Activated CD4-positive, alpha-beta T cell treated with anti-CD3 and anti-CD28 coated beads for 1 hour (primary cell): Measurements from ENCODE around the gene HMGN1.
A peak's percentile ranks its signal among the peaks of the same experiment; 100 is the strongest.

Source experiments
- DNase-seq: peaks from one replicate; pipeline ENCODE4 v3.0.0-alpha.2; 2020

The HMGN1 gene

DNA sequence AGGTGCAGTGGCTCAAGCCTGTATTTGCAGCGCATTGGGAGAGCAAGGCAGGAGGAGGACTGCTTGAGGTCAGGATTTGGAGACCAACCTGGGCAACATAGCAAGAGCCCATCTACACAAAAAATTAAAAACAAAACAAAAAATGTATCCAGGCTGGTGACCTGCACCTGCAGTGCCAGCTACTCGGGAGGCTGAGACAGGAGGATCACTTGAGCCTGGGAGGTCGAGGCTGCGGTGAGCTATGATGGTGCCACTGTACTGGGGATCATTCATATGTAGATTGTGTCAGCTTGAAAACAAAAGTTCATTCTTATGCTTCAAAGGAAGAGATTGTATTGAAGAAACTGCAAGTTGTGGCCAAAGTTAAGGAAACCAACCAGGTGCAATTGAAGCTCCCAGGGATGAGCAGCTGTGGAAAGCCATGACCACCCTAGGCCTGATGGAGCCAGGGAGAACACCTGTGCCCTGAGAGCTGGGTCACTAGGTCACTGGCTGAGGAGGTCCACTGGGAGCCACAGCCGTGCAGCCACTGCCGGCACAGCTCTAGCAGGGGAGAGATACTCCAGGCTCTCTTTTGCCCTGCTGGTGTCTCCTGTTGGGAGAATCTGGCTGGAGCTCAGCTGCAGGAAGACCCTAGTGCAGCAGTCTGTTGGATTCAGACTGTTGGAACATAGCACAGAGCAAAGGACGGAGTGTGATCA is 22.1 kb downstream of the HMGN1 start:
- DNase-seq, result no peak

DNA sequence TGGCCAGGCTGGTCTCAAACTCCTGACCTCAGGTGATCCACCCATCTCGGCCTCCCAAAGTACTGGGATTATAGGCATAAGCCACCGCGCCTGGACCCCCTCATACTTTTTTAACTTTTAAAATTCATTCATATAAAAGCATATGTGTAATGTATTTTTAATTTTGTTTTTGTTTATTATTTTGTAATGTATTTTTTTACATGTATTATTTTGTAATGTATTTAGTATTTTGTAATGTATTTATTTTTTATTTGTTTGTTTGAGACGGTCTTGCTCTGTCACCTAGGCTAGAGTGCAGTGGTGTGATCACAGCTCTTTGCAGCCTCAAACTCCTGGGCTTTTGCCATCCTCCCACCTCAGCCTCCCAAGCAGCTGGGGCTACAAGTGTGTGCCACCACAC is 23.4 kb downstream of the HMGN1 start:
- no peak for DNase-seq

GRCh38 chr21:39321424-39321823 is 27.5 kb downstream of the HMGN1 start:
- no peak for DNase-seq

- no peak for DNase-seq
Measured at GRCh38 chr21:39319814-39320332, 29.0 kb downstream of the HMGN1 start.

DNA sequence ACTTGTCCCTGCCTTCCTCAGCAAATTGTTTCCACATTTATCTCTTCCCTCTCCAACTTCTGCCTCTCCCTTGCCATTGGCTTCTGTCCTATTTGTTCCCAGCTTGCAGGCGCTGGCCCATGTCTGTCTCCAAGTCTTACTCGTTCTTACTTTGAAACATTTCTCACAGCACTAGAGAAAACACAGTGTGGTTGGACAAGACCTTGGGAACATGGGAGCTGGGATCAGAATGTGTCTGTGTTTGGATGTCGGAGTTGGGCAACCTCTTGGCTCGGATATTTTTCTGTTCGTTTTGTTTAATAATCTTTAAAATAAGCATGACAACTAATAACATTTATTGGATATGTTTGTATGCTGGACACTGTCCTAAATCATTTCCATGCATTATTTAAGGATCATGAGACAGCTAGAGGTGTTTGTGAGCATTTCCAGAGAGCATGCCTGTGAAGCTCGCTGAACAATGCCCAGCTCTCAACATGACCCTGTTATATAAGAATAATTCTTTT is 29.6 kb downstream of the HMGN1 start:
- DNase-seq, result no peak

DNA sequence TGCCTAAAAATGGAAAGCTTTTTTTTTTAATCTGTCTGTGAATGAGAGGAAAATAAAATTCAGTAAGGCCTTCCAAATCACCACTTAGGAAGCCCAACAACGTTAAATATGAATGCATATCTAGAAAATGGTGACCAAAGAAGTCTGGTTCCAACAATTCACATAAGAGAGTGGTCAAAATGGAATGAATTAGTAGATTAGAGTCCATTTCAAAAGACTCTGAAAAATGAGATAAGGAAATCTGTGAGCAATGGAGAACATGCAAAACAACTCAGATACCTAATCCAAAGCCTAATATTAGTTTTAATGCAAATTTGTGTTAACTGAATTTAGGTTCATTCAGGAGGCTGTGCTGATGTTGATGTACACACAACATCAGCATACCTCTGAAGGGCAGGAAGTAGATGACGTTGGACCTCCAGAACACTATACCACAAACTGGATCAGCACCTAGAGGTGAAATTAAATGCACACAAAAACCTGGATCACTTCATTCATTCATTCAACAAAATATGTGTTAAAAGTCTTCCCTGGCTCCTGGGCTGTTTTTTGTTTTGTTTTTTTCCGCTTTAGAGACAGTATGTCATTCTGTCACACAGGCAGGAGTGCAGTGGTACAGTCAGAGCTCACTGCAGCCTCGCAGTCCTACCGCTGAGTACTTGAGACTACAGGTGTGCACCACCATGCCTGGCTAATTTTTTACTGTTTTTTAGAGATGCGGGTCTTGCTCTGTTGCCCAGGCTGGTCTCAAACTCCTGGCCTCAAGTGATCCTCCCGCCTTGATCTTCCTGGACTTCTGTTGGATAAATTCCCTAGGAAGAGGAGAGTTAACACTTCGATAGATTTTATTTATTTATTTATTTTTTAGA is 30.6 kb downstream of the HMGN1 start:
- DNase-seq, result no peak

- DNase-seq, result no peak
Measured at GRCh38 chr21:39317134-39318090, 31.5 kb downstream of the HMGN1 start.

DNA sequence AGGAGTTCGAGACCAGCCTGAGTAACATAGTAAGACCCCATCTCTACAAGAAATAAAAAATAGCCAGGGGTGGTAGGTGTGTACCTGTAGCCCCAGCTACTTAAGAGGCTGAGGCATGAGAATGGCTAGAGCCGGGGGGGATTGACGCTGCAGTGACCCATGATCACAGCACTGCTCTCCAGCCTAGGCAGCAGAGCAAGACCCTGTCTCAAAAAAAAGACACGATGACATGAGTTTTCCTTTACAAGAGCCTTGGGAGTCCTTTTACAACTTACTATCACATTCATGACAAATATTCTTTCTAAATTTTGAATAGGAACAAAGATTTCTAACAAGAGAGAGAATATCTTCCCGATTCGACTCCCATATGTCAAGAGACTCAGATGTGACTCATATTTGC is 32.2 kb downstream of the HMGN1 start:
- no peak for DNase-seq

DNA sequence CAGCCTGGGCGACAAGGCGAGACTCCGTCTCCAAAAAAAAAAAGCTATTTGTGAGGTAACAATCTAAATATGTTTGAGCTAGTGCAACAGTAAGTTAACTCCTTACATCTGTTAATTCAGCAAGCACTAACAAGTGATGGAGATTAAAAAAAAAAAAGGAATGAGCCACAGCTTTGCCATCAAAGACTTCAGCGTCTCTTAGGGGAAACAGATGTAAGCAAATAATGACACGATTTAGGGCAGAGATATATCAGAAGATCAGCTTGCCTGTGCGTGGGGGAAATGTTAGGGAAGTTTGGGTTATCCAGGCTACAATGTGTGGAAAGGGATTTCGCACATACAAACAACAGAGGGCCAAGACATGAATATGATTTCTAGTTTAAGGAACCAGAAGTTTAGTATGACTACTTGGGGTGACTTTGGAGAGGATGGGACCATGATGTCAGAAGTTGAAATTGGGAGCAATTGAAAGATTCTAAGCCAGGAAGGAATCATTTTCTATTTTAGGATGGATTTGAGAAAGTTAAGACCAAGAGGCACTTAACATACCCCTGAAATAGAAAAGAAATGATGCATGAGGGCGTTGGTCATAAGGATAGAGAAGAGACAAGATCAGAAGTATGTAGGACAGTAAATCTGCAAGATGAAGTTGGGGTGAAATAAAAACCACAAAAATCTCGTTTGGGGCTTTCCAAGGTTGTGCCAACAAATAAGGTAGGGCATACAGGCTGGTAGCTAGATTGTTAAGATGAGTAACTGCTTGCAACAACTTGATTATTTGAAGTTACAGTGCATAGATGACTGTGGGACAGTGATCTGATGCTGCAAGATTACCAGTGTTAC is 33.1 kb downstream of the HMGN1 start:
- DNase-seq, result no peak

- peak; percentile 26 for DNase-seq
Measured at GRCh38 chr21:39314143-39315027, 34.5 kb downstream of the HMGN1 start.

GRCh38 chr21:39313571-39314142 is 35.2 kb downstream of the HMGN1 start, which contains the start of gene BRWD1:
Gene BRWD1 (minus strand): TSS chr21:39313632. CDS start chr21:39313491, 141 bp downstream.
- DNase-seq, result peak; percentile 68

DNA sequence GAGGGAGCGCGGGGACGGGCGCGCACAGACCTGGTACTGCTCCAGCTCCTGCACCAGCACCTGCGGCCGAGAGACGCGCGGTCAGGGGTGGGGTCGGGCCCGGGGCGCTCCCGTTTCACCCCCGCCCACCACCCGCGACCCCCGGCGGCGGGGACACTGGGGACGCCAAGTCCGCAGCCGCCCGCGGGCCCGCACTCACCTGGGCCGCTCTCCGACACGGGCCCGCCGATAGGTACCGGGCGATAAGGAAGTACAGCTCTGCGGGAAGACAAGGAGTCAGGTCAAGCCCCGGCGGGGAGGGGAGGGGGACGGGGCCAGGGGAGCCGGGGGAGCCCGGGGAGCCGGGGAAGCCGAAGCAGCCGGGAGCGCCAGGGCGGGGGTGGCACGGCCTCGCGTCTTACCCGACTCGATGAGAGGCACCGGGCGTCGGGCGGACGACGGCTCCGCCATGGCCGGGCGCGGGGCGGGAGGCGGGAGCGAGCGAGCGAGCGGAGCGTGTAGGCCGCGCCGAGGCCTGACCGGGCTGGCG is 35.8 kb downstream of the HMGN1 start:
- no peak for DNase-seq

GRCh38 chr21:39312112-39313041 is 36.5 kb downstream of the HMGN1 start:
- DNase-seq, result peak; percentile 92

DNA sequence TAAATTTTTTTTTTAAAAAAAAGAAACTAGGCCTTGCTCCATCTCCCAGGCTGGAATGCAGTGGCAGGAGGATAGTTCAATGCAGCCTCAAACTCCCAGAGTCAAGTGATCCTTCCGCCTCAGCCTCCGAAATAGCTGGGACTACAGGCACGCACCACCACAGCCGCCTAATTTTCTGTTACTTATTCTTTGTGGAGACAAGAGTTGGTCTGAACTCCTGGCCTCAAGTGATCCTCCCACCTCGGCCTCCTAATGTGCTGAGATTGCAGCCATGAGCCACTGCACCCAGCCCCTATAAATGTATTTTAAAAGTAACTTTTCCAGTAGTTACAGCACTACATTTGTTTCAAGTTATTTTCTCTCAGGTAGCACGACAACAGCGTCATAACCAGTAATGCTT is 37.7 kb downstream of the HMGN1 start:
- DNase-seq, result no peak

- no peak for DNase-seq
Measured at GRCh38 chr21:39307466-39307865, 41.4 kb downstream of the HMGN1 start.

- no peak for DNase-seq
Measured at GRCh38 chr21:39300587-39300986, 48.3 kb downstream of the HMGN1 start.

DNA sequence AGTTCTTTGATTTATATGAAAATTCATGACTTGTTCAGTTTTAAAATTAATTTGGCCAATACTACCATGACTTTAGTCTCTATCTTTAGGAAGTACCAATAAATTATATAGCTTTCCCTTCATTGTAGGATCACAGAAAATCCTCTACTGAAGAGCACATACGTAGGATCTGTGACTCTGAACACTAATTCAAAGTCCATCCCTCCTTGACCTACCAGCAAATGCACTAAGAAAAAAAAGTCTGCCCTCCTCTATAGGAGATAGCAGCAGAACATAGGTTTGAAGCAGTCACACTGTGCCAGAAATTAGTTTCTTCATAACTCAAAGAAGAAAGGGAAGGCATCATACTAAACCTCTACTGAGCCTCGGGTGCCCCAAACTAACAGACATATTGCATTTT is 52.0 kb downstream of the HMGN1 start:
- DNase-seq, result no peak
